Activated T-helper 17 cell treated with anti-CD3 and anti-CD28 coated beads, Interleukin-2, amount 50 U/mL, for 72 hours (primary cell): ENCODE measurements around the gene RMDN2. TPM values are rescaled to one million over a fixed set of nuclear protein-coding genes. Genes with fewer than 3 reads are reported as not detected.
"Not testable (repeated sequence)": the region's sequence is repeated elsewhere in the genome, so short reads cannot be mapped to it uniquely, and the experiment has no call there.

ENCODE experiments used
- ATAC-seq: fragments of 150-1000 bp; cut with Tn5 transposase; replicated peaks from 2 replicates; pipeline ENCODE4 v1.10.0; 2021; ENCODE audit warnings: mild to moderate bottlenecking, moderate library complexity
- H3K27ac Mint-ChIP-seq: one replicate; pipeline ENCODE4 v1.8.0; 2022; ENCODE audit warnings: mixed read lengths
- H3K27me3 Mint-ChIP-seq: one replicate; pipeline ENCODE4 v1.8.0; 2022; ENCODE audit warnings: mixed read lengths
- H3K36me3 Mint-ChIP-seq: one replicate; pipeline ENCODE4 v1.8.0; 2022; ENCODE audit warnings: low read depth, mild to moderate bottlenecking, mixed read lengths
- H3K4me1 Mint-ChIP-seq: one replicate; pipeline ENCODE4 v1.8.0; 2022; ENCODE audit warnings: mixed read lengths
- H3K4me3 Mint-ChIP-seq: one replicate; pipeline ENCODE4 v1.8.0; 2022; ENCODE audit warnings: mild to moderate bottlenecking, mixed read lengths
- H3K9me3 Mint-ChIP-seq: one replicate; pipeline ENCODE4 v1.8.0; 2022; ENCODE audit warnings: mixed read lengths
- total RNA-seq, 2 donors: library from RNA; stranded (reverse); gene quantifications; one replicate each; pipeline ENCODE4 v1.2.3, GENCODE V29; 2022

RMDN2 gene
- total RNA-seq, 2 donors from 2014 or later, result 1.4 to 2.0 TPM

- Mint-ChIP-seq H3K9me3 (no peaks in the 10 kb centered on the region), H3K27me3 (no peaks in the 10 kb centered on the region), H3K4me3 (peak overlapping the region; percentile 66), H3K36me3 (peaks cover 6% of the 10 kb centered on the region), H3K27ac (peak overlapping the region; percentile 25), H3K4me1 (peaks cover 14% of the 10 kb centered on the region)
- peak; percentile 16 for ATAC-seq
These were observed 9.8 kb downstream of the RMDN2 start for GRCh38 chr2:37934591-37935513.

- H3K4me1 Mint-ChIP-seq, result peaks cover 14% of the 10 kb centered on the region
- not testable (repeated sequence) for H3K9me3 Mint-ChIP-seq, ATAC-seq, H3K27ac Mint-ChIP-seq, H3K27me3 Mint-ChIP-seq, H3K36me3 Mint-ChIP-seq, H3K4me3 Mint-ChIP-seq
These were observed 12.5 kb downstream of the RMDN2 start for GRCh38 chr2:37937568-37937967.

- not testable (repeated sequence) for ATAC-seq, H3K4me3 Mint-ChIP-seq, H3K27ac Mint-ChIP-seq, H3K27me3 Mint-ChIP-seq, H3K9me3 Mint-ChIP-seq, H3K4me1 Mint-ChIP-seq, H3K36me3 Mint-ChIP-seq
These were observed 16.2 kb downstream of the RMDN2 start for GRCh38 chr2:37941267-37941666.

- Mint-ChIP-seq H3K9me3 (peaks cover 8% of the 10 kb centered on the region), H3K36me3 (no peaks in the 10 kb centered on the region), H3K4me3 (no peak overlapping the region), H3K27me3 (no peaks in the 10 kb centered on the region), H3K27ac (no peak overlapping the region), H3K4me1 (no peaks in the 10 kb centered on the region)
- ATAC-seq, result no peak
These were observed 19.2 kb downstream of the RMDN2 start for GRCh38 chr2:37944268-37944667.

- Mint-ChIP-seq H3K4me3 (no peak overlapping the region), H3K27me3 (no peaks in the 10 kb centered on the region), H3K4me1 (no peaks in the 10 kb centered on the region), H3K9me3 (no peaks in the 10 kb centered on the region), H3K36me3 (no peaks in the 10 kb centered on the region), H3K27ac (no peak overlapping the region)
- no peak for ATAC-seq
These were observed 22.2 kb downstream of the RMDN2 start for GRCh38 chr2:37947306-37947705.

- peaks cover 20% of the 10 kb centered on the region for H3K9me3 Mint-ChIP-seq
- H3K36me3 Mint-ChIP-seq, H3K27ac Mint-ChIP-seq, H3K4me1 Mint-ChIP-seq, ATAC-seq, H3K4me3 Mint-ChIP-seq, H3K27me3 Mint-ChIP-seq: not testable (repeated sequence)
These were observed 37.1 kb downstream of the RMDN2 start for GRCh38 chr2:37962018-37962739.

GRCh38 chr2:37962740-37963121 lies 37.6 kb downstream of the RMDN2 start:
- H3K27ac Mint-ChIP-seq, result not testable (repeated sequence)

GRCh38 chr2:37963901-37964300 lies 38.8 kb downstream of the RMDN2 start:
- not testable (repeated sequence) for H3K4me1 Mint-ChIP-seq, ATAC-seq, H3K27me3 Mint-ChIP-seq, H3K4me3 Mint-ChIP-seq, H3K36me3 Mint-ChIP-seq, H3K27ac Mint-ChIP-seq
- peaks cover 16% of the 10 kb centered on the region for H3K9me3 Mint-ChIP-seq

More at GRCh38 chr2:37962740-37963121, 37.6 kb downstream of the RMDN2 start:
- not testable (repeated sequence) for ATAC-seq, H3K36me3 Mint-ChIP-seq, H3K27me3 Mint-ChIP-seq, H3K4me1 Mint-ChIP-seq, H3K4me3 Mint-ChIP-seq
- H3K9me3 Mint-ChIP-seq, result peaks cover 21% of the 10 kb centered on the region

- Mint-ChIP-seq H3K4me1 (no peaks in the 10 kb centered on the region), H3K36me3 (no peaks in the 10 kb centered on the region), H3K4me3 (no peak overlapping the region), H3K9me3 (peaks cover 8% of the 10 kb centered on the region), H3K27ac (no peak overlapping the region), H3K27me3 (no peaks in the 10 kb centered on the region)
- no peak for ATAC-seq
These were observed 41.2 kb downstream of the RMDN2 start for GRCh38 chr2:37966326-37966725.

GRCh38 chr2:37969731-37970130 lies 44.6 kb downstream of the RMDN2 start:
- Mint-ChIP-seq H3K27me3 (no peaks in the 10 kb centered on the region), H3K4me3 (no peak overlapping the region), H3K9me3 (peaks cover 5% of the 10 kb centered on the region), H3K4me1 (no peaks in the 10 kb centered on the region), H3K36me3 (no peaks in the 10 kb centered on the region), H3K27ac (no peak overlapping the region)
- no peak for ATAC-seq

- H3K36me3 Mint-ChIP-seq, result no peaks in the 10 kb centered on the region
- H3K9me3 Mint-ChIP-seq, result peaks cover 3% of the 10 kb centered on the region
- no peak overlapping the region for H3K27ac Mint-ChIP-seq
- no peak for ATAC-seq
- no peak overlapping the region for H3K4me3 Mint-ChIP-seq
- H3K27me3 Mint-ChIP-seq, result no peaks in the 10 kb centered on the region
- H3K4me1 Mint-ChIP-seq, result no peaks in the 10 kb centered on the region
These were observed 46.9 kb downstream of the RMDN2 start for GRCh38 chr2:37971971-37972370.

GRCh38 chr2:37973615-37974353 lies 48.7 kb downstream of the RMDN2 start:
- no peak for ATAC-seq
- Mint-ChIP-seq H3K9me3 (no peaks in the 10 kb centered on the region), H3K27me3 (no peaks in the 10 kb centered on the region), H3K36me3 (no peaks in the 10 kb centered on the region), H3K27ac (no peak overlapping the region), H3K4me1 (no peaks in the 10 kb centered on the region), H3K4me3 (no peak overlapping the region)

- ATAC-seq, result no peak
- Mint-ChIP-seq H3K36me3 (no peaks in the 10 kb centered on the region), H3K27me3 (no peaks in the 10 kb centered on the region), H3K4me1 (no peaks in the 10 kb centered on the region), H3K4me3 (no peak overlapping the region), H3K27ac (no peak overlapping the region), H3K9me3 (no peaks in the 10 kb centered on the region)
These were observed 50.7 kb downstream of the RMDN2 start for GRCh38 chr2:37975808-37976207.

GRCh38 chr2:37976411-37976810 lies 51.3 kb downstream of the RMDN2 start:
- no peak overlapping the region for H3K27ac Mint-ChIP-seq
- no peaks in the 10 kb centered on the region for H3K36me3 Mint-ChIP-seq
- ATAC-seq, result no peak
- no peaks in the 10 kb centered on the region for H3K9me3 Mint-ChIP-seq
- no peaks in the 10 kb centered on the region for H3K4me1 Mint-ChIP-seq
- no peak overlapping the region for H3K4me3 Mint-ChIP-seq
- no peaks in the 10 kb centered on the region for H3K27me3 Mint-ChIP-seq
